Measurements from ENCODE around the gene IL9.

IL9 gene

GRCh38 chr5:135890296-135890695 lies 5.3 kb downstream of the IL9 start:
- Histone ChIP-seq H3K9ac (ENCODE audit: low read length) (no peak overlapping the region), H3K27me3 (ENCODE audit: control insufficient read depth, insufficient read depth, low read length) (no peaks in the 10 kb centered on the region), H3K4me3 (ENCODE audit: low read length) (no peak overlapping the region), H3K4me1 (ENCODE audit: control insufficient read depth, insufficient read depth, low read length) (no peaks in the 10 kb centered on the region), H3K9me3 (ENCODE audit: control insufficient read depth, low read length) (no peaks in the 10 kb centered on the region), H3K36me3 (ENCODE audit: control insufficient read depth, insufficient read depth, low read length) (no peaks in the 10 kb centered on the region)

GRCh38 chr5:135887881-135888614 lies 7.6 kb downstream of the IL9 start:
- Histone ChIP-seq H3K9ac (ENCODE audit: low read length) (no peak overlapping the region), H3K27me3 (ENCODE audit: control insufficient read depth, insufficient read depth, low read length) (no peaks in the 10 kb centered on the region), H3K9me3 (ENCODE audit: control insufficient read depth, low read length) (no peaks in the 10 kb centered on the region), H3K36me3 (ENCODE audit: control insufficient read depth, insufficient read depth, low read length) (no peaks in the 10 kb centered on the region), H3K4me1 (ENCODE audit: control insufficient read depth, insufficient read depth, low read length) (no peaks in the 10 kb centered on the region), H3K4me3 (ENCODE audit: low read length) (no peak overlapping the region)

GRCh38 chr5:135887447-135887864 lies 8.2 kb downstream of the IL9 start:
- Histone ChIP-seq H3K27me3 (ENCODE audit: control insufficient read depth, insufficient read depth, low read length) (peaks cover 2% of the 10 kb centered on the region), H3K9ac (ENCODE audit: low read length) (no peak overlapping the region)

GRCh38 chr5:135886136-135886535 lies 9.5 kb downstream of the IL9 start:
- Histone ChIP-seq H3K4me1 (ENCODE audit: control insufficient read depth, insufficient read depth, low read length) (no peaks in the 10 kb centered on the region), H3K4me3 (ENCODE audit: low read length) (no peak overlapping the region), H3K36me3 (ENCODE audit: control insufficient read depth, insufficient read depth, low read length) (no peaks in the 10 kb centered on the region), H3K9me3 (ENCODE audit: control insufficient read depth, low read length) (no peaks in the 10 kb centered on the region), H3K27me3 (ENCODE audit: control insufficient read depth, insufficient read depth, low read length) (peaks cover 3% of the 10 kb centered on the region), H3K9ac (ENCODE audit: low read length) (no peak overlapping the region)

More at GRCh38 chr5:135887447-135887864, 8.2 kb downstream of the IL9 start:
- Histone ChIP-seq H3K4me1 (ENCODE audit: control insufficient read depth, insufficient read depth, low read length) (no peaks in the 10 kb centered on the region), H3K4me3 (ENCODE audit: low read length) (no peak overlapping the region), H3K36me3 (ENCODE audit: control insufficient read depth, insufficient read depth, low read length) (no peaks in the 10 kb centered on the region), H3K9me3 (ENCODE audit: control insufficient read depth, low read length) (no peaks in the 10 kb centered on the region)

GRCh38 chr5:135885031-135885430 lies 10.6 kb downstream of the IL9 start:
- Histone ChIP-seq H3K4me3 (ENCODE audit: low read length) (no peak overlapping the region), H3K27me3 (ENCODE audit: control insufficient read depth, insufficient read depth, low read length) (peaks cover 3% of the 10 kb centered on the region), H3K9ac (ENCODE audit: low read length) (no peak overlapping the region), H3K4me1 (ENCODE audit: control insufficient read depth, insufficient read depth, low read length) (no peaks in the 10 kb centered on the region), H3K36me3 (ENCODE audit: control insufficient read depth, insufficient read depth, low read length) (no peaks in the 10 kb centered on the region), H3K9me3 (ENCODE audit: control insufficient read depth, low read length) (no peaks in the 10 kb centered on the region)

GRCh38 chr5:135883441-135883840 lies 12.2 kb downstream of the IL9 start:
- Histone ChIP-seq H3K27me3 (ENCODE audit: control insufficient read depth, insufficient read depth, low read length) (peaks cover 3% of the 10 kb centered on the region), H3K4me1 (ENCODE audit: control insufficient read depth, insufficient read depth, low read length) (no peaks in the 10 kb centered on the region), H3K4me3 (ENCODE audit: low read length) (no peak overlapping the region), H3K9ac (ENCODE audit: low read length) (no peak overlapping the region), H3K9me3 (ENCODE audit: control insufficient read depth, low read length) (no peaks in the 10 kb centered on the region), H3K36me3 (ENCODE audit: control insufficient read depth, insufficient read depth, low read length) (no peaks in the 10 kb centered on the region)

- Histone ChIP-seq H3K9ac (ENCODE audit: low read length) (no peak overlapping the region), H3K9me3 (ENCODE audit: control insufficient read depth, low read length) (no peaks in the 10 kb centered on the region), H3K4me1 (ENCODE audit: control insufficient read depth, insufficient read depth, low read length) (no peaks in the 10 kb centered on the region), H3K4me3 (ENCODE audit: low read length) (no peak overlapping the region), H3K27me3 (ENCODE audit: control insufficient read depth, insufficient read depth, low read length) (peaks cover 3% of the 10 kb centered on the region), H3K36me3 (ENCODE audit: control insufficient read depth, insufficient read depth, low read length) (no peaks in the 10 kb centered on the region)
Observed at GRCh38 chr5:135883026-135883425, 12.6 kb downstream of the IL9 start.

- no peak overlapping the region for H3K9ac ChIP-seq (ENCODE audit: low read length)
- H3K9me3 ChIP-seq (ENCODE audit: control insufficient read depth, low read length), result no peaks in the 10 kb centered on the region
- no peaks in the 10 kb centered on the region for H3K36me3 ChIP-seq (ENCODE audit: control insufficient read depth, insufficient read depth, low read length)
- peaks cover 3% of the 10 kb centered on the region for H3K27me3 ChIP-seq (ENCODE audit: control insufficient read depth, insufficient read depth, low read length)
- no peaks in the 10 kb centered on the region for H3K4me1 ChIP-seq (ENCODE audit: control insufficient read depth, insufficient read depth, low read length)
- H3K4me3 ChIP-seq (ENCODE audit: low read length), result no peak overlapping the region
Observed at GRCh38 chr5:135881819-135882218, 13.8 kb downstream of the IL9 start.

GRCh38 chr5:135881244-135881643 lies 14.4 kb downstream of the IL9 start:
- Histone ChIP-seq H3K4me3 (ENCODE audit: low read length) (no peak overlapping the region), H3K9ac (ENCODE audit: low read length) (no peak overlapping the region), H3K27me3 (ENCODE audit: control insufficient read depth, insufficient read depth, low read length) (peaks cover 3% of the 10 kb centered on the region), H3K9me3 (ENCODE audit: control insufficient read depth, low read length) (no peaks in the 10 kb centered on the region), H3K4me1 (ENCODE audit: control insufficient read depth, insufficient read depth, low read length) (no peaks in the 10 kb centered on the region), H3K36me3 (ENCODE audit: control insufficient read depth, insufficient read depth, low read length) (no peaks in the 10 kb centered on the region)

GRCh38 chr5:135880801-135881200 lies 14.8 kb downstream of the IL9 start:
- Histone ChIP-seq H3K27me3 (ENCODE audit: control insufficient read depth, insufficient read depth, low read length) (peaks cover 3% of the 10 kb centered on the region), H3K9ac (ENCODE audit: low read length) (no peak overlapping the region), H3K4me1 (ENCODE audit: control insufficient read depth, insufficient read depth, low read length) (no peaks in the 10 kb centered on the region), H3K4me3 (ENCODE audit: low read length) (no peak overlapping the region), H3K36me3 (ENCODE audit: control insufficient read depth, insufficient read depth, low read length) (no peaks in the 10 kb centered on the region), H3K9me3 (ENCODE audit: control insufficient read depth, low read length) (no peaks in the 10 kb centered on the region)

- H3K36me3 ChIP-seq (ENCODE audit: control insufficient read depth, insufficient read depth, low read length), result no peaks in the 10 kb centered on the region
- no peaks in the 10 kb centered on the region for H3K9me3 ChIP-seq (ENCODE audit: control insufficient read depth, low read length)
- no peak overlapping the region for H3K9ac ChIP-seq (ENCODE audit: low read length)
- peaks cover 3% of the 10 kb centered on the region for H3K27me3 ChIP-seq (ENCODE audit: control insufficient read depth, insufficient read depth, low read length)
- no peak overlapping the region for H3K4me3 ChIP-seq (ENCODE audit: low read length)
- H3K4me1 ChIP-seq (ENCODE audit: control insufficient read depth, insufficient read depth, low read length), result no peaks in the 10 kb centered on the region
Observed at GRCh38 chr5:135880278-135880677, 15.4 kb downstream of the IL9 start.

- peaks cover 3% of the 10 kb centered on the region for H3K27me3 ChIP-seq (ENCODE audit: control insufficient read depth, insufficient read depth, low read length)
- H3K4me3 ChIP-seq (ENCODE audit: low read length), result no peak overlapping the region
- H3K9me3 ChIP-seq (ENCODE audit: control insufficient read depth, low read length), result no peaks in the 10 kb centered on the region
- no peak overlapping the region for H3K9ac ChIP-seq (ENCODE audit: low read length)
- no peaks in the 10 kb centered on the region for H3K4me1 ChIP-seq (ENCODE audit: control insufficient read depth, insufficient read depth, low read length)
- H3K36me3 ChIP-seq (ENCODE audit: control insufficient read depth, insufficient read depth, low read length), result no peaks in the 10 kb centered on the region
Observed at GRCh38 chr5:135879591-135879990, 16.1 kb downstream of the IL9 start.

All from mucosa of stomach (tissue), 1 donor.